ENCODE data around the gene RPEL1.
"Not testable (repeated sequence)": the region's sequence is repeated elsewhere in the genome, so short reads cannot be mapped to it uniquely, and the experiment has no call there.

The RPEL1 gene

GRCh38 chr10:103235775-103236174 is 9.9 kb upstream of the RPEL1 start:
- no peak for DNase-seq

- peak in 1 of 4 experiments; percentile 18 for DNase-seq
Observed at GRCh38 chr10:103238506-103239252, 7.0 kb upstream of the RPEL1 start.

GRCh38 chr10:103241262-103242011 is 4.2 kb upstream of the RPEL1 start:
- peak; percentile 67 to 84 (median 82) for DNase-seq

GRCh38 chr10:103244666-103245271 is 918 bp upstream of the RPEL1 start:
- peak; percentile 85 to 93 (median 87) for DNase-seq

- no peak for DNase-seq
Observed at GRCh38 chr10:103246324-103246723, 637 bp downstream of the RPEL1 start.

GRCh38 chr10:103254113-103254512 is 8.4 kb downstream of the RPEL1 start:
- no peak for DNase-seq

GRCh38 chr10:103254538-103255325 is 9.0 kb downstream of the RPEL1 start:
- DNase-seq = no peak

GRCh38 chr10:103256613-103257012 is 10.9 kb downstream of the RPEL1 start:
- DNase-seq = no peak

GRCh38 chr10:103257812-103258211 is 12.1 kb downstream of the RPEL1 start:
- no peak for DNase-seq

- not testable (repeated sequence) for DNase-seq
Observed at GRCh38 chr10:103258928-103259327, 13.2 kb downstream of the RPEL1 start.

- no peak for DNase-seq
Observed at GRCh38 chr10:103259989-103260388, 14.3 kb downstream of the RPEL1 start.

GRCh38 chr10:103262229-103262628 is 16.5 kb downstream of the RPEL1 start:
- no peak for DNase-seq

- peak; percentile 65 to 84 (median 78) for DNase-seq
Observed at GRCh38 chr10:103265717-103266329, 20.1 kb downstream of the RPEL1 start.

GRCh38 chr10:103273041-103273441 is 27.4 kb downstream of the RPEL1 start:
- DNase-seq = peak; percentile 40 to 72 (median 54)

GRCh38 chr10:103276251-103276895 is 30.7 kb downstream of the RPEL1 start:
- DNase-seq = no peak

GRCh38 chr10:103276896-103277712 is 31.4 kb downstream of the RPEL1 start, which contains the start of gene INA:
Gene INA (plus strand): TSS chr10:103277138. CDS start chr10:103277212, 74 bp downstream.
- peak; percentile 21 to 54 (median 32) for DNase-seq

GRCh38 chr10:103277713-103278536 is 32.2 kb downstream of the RPEL1 start:
- no peak for DNase-seq

GRCh38 chr10:103278537-103278823 is 32.8 kb downstream of the RPEL1 start:
- no peak for DNase-seq

- DNase-seq = peak; percentile 57 to 84 (median 76)
Observed at GRCh38 chr10:103278862-103279298, 33.2 kb downstream of the RPEL1 start.

GRCh38 chr10:103280031-103280430 is 34.3 kb downstream of the RPEL1 start:
- no peak for DNase-seq
